ENCODE data around the gene RPH3AL. TPM values are rescaled to one million over a fixed set of nuclear protein-coding genes. Genes with fewer than 3 reads are reported as not detected.

RPH3AL gene
- total RNA-seq, 1 experiment from 2014 or later = 24.9 TPM

DNA sequence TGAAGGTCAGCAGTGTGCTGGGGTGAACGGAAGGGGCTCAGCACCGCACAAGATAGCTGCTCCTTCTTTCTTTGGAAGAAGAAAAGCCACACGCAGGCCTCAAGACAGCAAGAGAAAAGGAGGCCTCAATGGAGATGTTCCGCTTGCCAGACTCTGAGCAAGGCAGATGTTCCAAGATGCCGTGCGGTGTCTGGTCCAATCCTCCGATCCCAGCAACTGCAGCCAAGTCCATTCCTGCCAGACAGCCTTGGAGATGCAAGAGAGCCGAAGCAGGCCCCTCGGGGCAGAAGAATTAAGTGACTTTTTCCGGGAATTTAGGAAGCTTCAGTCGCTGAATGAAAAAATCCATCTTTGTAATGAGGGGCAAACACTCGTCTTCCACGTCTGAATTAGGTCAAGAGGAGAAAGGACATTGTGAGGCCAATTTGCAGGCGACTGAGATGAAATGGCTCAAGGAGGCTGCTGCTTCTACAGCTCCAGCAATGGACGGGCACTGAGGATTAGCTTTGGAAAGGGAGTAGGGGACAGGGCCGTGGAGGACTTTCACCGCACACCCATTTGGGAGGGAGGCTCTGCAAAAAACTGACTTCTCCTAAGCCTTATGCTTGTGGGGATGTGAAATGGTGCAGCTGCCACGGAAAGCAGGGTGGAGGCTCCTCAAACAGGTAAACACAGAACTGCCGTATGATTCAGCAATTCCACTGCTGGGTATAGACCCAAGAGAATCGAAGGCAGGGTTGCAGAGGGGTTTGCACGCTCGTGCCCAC, 44.7 kb downstream of the RPH3AL start:
- no peak overlapping the region for H3K9ac ChIP-seq (ENCODE audit: low read length)
- ATAC-seq (no peak), DNase-seq (no peak)
- H3K4me3 ChIP-seq (ENCODE audit: low read length) = no peak overlapping the region
- H3K27ac ChIP-seq (ENCODE audit: low read length) = no peak overlapping the region
- ChIA-PET POLR2A (ENCODE audit: unreplicated experiment) (no interaction called here), CTCF (no interaction called here)
- no peaks in the 10 kb centered on the region for H3F3A ChIP-seq (ENCODE audit: low read length, unreplicated experiment)
- no peak overlapping the region for H3K4me2 ChIP-seq (ENCODE audit: low read length)
- intact Hi-C loops (cut with micrococcal nuclease) = no loop called here
- H3K79me2 ChIP-seq (ENCODE audit: low read length) = no peaks in the 10 kb centered on the region
- TF ChIP-seq EZH2 (IDR thresholded peaks at IDR 0.05; ENCODE audit: low read length, unreplicated experiment) (no peak), EZH2phosphoT487 (IDR thresholded peaks at IDR 0.05; ENCODE audit: borderline replicate concordance, low read length) (no peak)
- TF ChIP-seq, protein P1, sequence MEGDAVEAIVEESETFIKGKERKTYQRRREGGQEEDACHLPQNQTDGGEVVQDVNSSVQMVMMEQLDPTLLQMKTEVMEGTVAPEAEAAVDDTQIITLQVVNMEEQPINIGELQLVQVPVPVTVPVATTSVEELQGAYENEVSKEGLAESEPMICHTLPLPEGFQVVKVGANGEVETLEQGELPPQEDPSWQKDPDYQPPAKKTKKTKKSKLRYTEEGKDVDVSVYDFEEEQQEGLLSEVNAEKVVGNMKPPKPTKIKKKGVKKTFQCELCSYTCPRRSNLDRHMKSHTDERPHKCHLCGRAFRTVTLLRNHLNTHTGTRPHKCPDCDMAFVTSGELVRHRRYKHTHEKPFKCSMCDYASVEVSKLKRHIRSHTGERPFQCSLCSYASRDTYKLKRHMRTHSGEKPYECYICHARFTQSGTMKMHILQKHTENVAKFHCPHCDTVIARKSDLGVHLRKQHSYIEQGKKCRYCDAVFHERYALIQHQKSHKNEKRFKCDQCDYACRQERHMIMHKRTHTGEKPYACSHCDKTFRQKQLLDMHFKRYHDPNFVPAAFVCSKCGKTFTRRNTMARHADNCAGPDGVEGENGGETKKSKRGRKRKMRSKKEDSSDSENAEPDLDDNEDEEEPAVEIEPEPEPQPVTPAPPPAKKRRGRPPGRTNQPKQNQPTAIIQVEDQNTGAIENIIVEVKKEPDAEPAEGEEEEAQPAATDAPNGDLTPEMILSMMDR (conservative IDR thresholded peaks at IDR 0.05; ENCODE audit: low read depth, low read length) = no peak
- BruUV-seq (replicated peaks) = no TSS peak
- no peaks in the 10 kb centered on the region for H3K9me2 ChIP-seq (replicated peaks; ENCODE audit: low read length)
- no peaks in the 10 kb centered on the region for H3K36me3 ChIP-seq (ENCODE audit: low read depth, low read length)
- H3K9me3 ChIP-seq (ENCODE audit: low read length) = no peaks in the 10 kb centered on the region
- H4K20me1 ChIP-seq (ENCODE audit: low read length) = no peaks in the 10 kb centered on the region
- no peaks in the 10 kb centered on the region for H3K4me1 ChIP-seq (ENCODE audit: insufficient read depth, low read length)
- H2AFZ ChIP-seq (ENCODE audit: low read length) = no peak overlapping the region
- H3K27me3 ChIP-seq (ENCODE audit: low read length) = no peaks in the 10 kb centered on the region

DNA sequence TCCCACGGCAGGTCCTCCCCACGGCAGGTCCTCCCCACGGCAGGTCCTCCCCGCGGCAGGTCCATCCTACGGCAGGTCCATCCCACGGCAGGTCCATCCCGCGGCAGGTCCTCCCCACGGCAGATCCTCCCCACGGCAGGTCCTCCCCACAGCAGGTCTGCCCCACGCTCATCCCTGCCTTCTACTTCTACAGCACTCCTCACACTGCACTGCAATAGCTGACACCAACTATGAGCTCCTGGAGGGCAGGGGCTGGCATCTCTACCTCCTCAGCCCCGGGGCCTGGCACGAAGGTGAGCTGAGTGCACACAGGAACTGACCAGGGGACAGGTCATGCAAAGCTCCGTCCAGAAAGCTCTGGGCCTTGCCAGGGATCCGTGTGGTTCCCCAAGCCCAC, 45.3 kb downstream of the RPH3AL start:
- intact Hi-C loops (cut with micrococcal nuclease) = no loop called here
- Histone ChIP-seq H3K79me2 (ENCODE audit: low read length) (no peaks in the 10 kb centered on the region), H3K36me3 (ENCODE audit: low read depth, low read length) (no peaks in the 10 kb centered on the region), H3K9ac (ENCODE audit: low read length) (no peak overlapping the region), H3K27ac (ENCODE audit: low read length) (no peak overlapping the region), H2AFZ (ENCODE audit: low read length) (no peak overlapping the region), H3K9me3 (ENCODE audit: low read length) (no peaks in the 10 kb centered on the region), H3K27me3 (ENCODE audit: low read length) (no peaks in the 10 kb centered on the region), H3K4me1 (ENCODE audit: insufficient read depth, low read length) (no peaks in the 10 kb centered on the region), H4K20me1 (ENCODE audit: low read length) (no peaks in the 10 kb centered on the region), H3K9me2 (replicated peaks; ENCODE audit: low read length) (no peaks in the 10 kb centered on the region), H3K4me3 (ENCODE audit: low read length) (no peak overlapping the region), H3K4me2 (ENCODE audit: low read length) (no peak overlapping the region), H3F3A (ENCODE audit: low read length, unreplicated experiment) (no peaks in the 10 kb centered on the region)
- DNase-seq = no peak
- no peak for ATAC-seq
- TF ChIP-seq EZH2 (IDR thresholded peaks at IDR 0.05; ENCODE audit: low read length, unreplicated experiment) = no peak
- TF ChIP-seq, protein P1 (conservative IDR thresholded peaks at IDR 0.05; ENCODE audit: low read depth, low read length) = no peak
- TF ChIP-seq EZH2phosphoT487 (IDR thresholded peaks at IDR 0.05; ENCODE audit: borderline replicate concordance, low read length) = no peak
- ChIA-PET CTCF (no interaction called here), POLR2A (ENCODE audit: unreplicated experiment) (no interaction called here)
- BruUV-seq (replicated peaks) = no TSS peak

GRCh38 chr17:306536-307294, 45.9 kb downstream of the RPH3AL start:
- Histone ChIP-seq H3F3A (ENCODE audit: low read length, unreplicated experiment) (no peaks in the 10 kb centered on the region), H3K36me3 (ENCODE audit: low read depth, low read length) (no peaks in the 10 kb centered on the region), H3K9me2 (replicated peaks; ENCODE audit: low read length) (no peaks in the 10 kb centered on the region), H3K4me2 (ENCODE audit: low read length) (no peak overlapping the region), H3K27ac (ENCODE audit: low read length) (no peak overlapping the region), H3K79me2 (ENCODE audit: low read length) (no peaks in the 10 kb centered on the region), H3K27me3 (ENCODE audit: low read length) (no peaks in the 10 kb centered on the region), H3K9me3 (ENCODE audit: low read length) (no peaks in the 10 kb centered on the region), H3K9ac (ENCODE audit: low read length) (no peak overlapping the region), H2AFZ (ENCODE audit: low read length) (no peak overlapping the region), H4K20me1 (ENCODE audit: low read length) (no peaks in the 10 kb centered on the region), H3K4me1 (ENCODE audit: insufficient read depth, low read length) (no peaks in the 10 kb centered on the region), H3K4me3 (ENCODE audit: low read length) (no peak overlapping the region)
- TF ChIP-seq, protein P1 (conservative IDR thresholded peaks at IDR 0.05; ENCODE audit: low read depth, low read length) = no peak
- no peak for TF ChIP-seq EZH2phosphoT487 (IDR thresholded peaks at IDR 0.05; ENCODE audit: borderline replicate concordance, low read length)
- TF ChIP-seq EZH2 (IDR thresholded peaks at IDR 0.05; ENCODE audit: low read length, unreplicated experiment) = no peak
- CTCF ChIA-PET = no interaction called here
- no TSS peak for BruUV-seq (replicated peaks)
- POLR2A ChIA-PET (ENCODE audit: unreplicated experiment) = no interaction called here
- DNase-seq (no peak), ATAC-seq (no peak)
- intact Hi-C loops (cut with micrococcal nuclease) = no loop called here

Measured in PC-3 (cell line).